GM12875 (cell line): ENCODE results near the gene CWC27.

Experiments used
- H3K4me3 ChIP-seq: one replicate; pipeline ENCODE4 v1.5.1; 2011; ENCODE audit warnings: low read depth, low read length, control low read depth
- CTCF ChIP-seq: IDR thresholded peaks from 2 replicates; pipeline ENCODE4 v1.5.1; 2011; ENCODE audit warnings: low read depth, mild to moderate bottlenecking, control low read depth, inconsistent platforms, low read length, moderate library complexity, borderline replicate concordance; ENCODE audit not compliant: insufficient read depth

Gene CWC27

GRCh38 chr5:64980176-64980575 lies 211.4 kb downstream of the CWC27 start:
- no peak overlapping the region for H3K4me3 ChIP-seq
- no peak for TF ChIP-seq CTCF

GRCh38 chr5:64987768-64988167 lies 219.0 kb downstream of the CWC27 start:
- TF ChIP-seq CTCF: no peak
- no peak overlapping the region for H3K4me3 ChIP-seq

GRCh38 chr5:65009207-65009606 lies 240.5 kb downstream of the CWC27 start:
- no peak overlapping the region for H3K4me3 ChIP-seq
- no peak for TF ChIP-seq CTCF

GRCh38 chr5:65010841-65011240 lies 242.1 kb downstream of the CWC27 start:
- no peak overlapping the region for H3K4me3 ChIP-seq
- no peak for TF ChIP-seq CTCF

- H3K4me3 ChIP-seq: no peak overlapping the region
- TF ChIP-seq CTCF: no peak
These were observed 243.7 kb downstream of the CWC27 start for GRCh38 chr5:65012301-65012892.

- H3K4me3 ChIP-seq: no peak overlapping the region
- TF ChIP-seq CTCF: no peak
These were observed 244.4 kb downstream of the CWC27 start for GRCh38 chr5:65013166-65013565.

- TF ChIP-seq CTCF: no peak
These were observed 246.0 kb downstream of the CWC27 start for GRCh38 chr5:65014769-65015168.

More at GRCh38 chr5:65014769-65015168, 246.0 kb downstream of the CWC27 start:
- no peak overlapping the region for H3K4me3 ChIP-seq
